Prostate gland (tissue), 2 donors: Measurements from ENCODE around the gene MYOZ2.

Source experiments
- POLR2A ChIP-seq: fragments of 450-650 bp; IDR thresholded peaks from one replicate; pipeline ENCODE4 v1.6.1; 2016; ENCODE audit warnings: antibody characterized with exemption, mild to moderate bottlenecking
- POLR2AphosphoS5 ChIP-seq: sonication (generic); formaldehyde crosslinking; IDR thresholded peaks from one replicate; pipeline ENCODE4 v1.6.1; 2017; ENCODE audit warnings: antibody characterized with exemption
- TF ChIP-seq, protein P1 (sequence below), 4 experiments: fragments of 200-600 bp in 2 of 4; fragments of 450-650 bp in 2 of 4; sonication (generic) in 2 of 4; IDR thresholded peaks; 1 replicate in 3 of 4; 2 replicates in 1 of 4; pipeline ENCODE4 v1.5.1; 2016 to 2019; ENCODE audit warnings: antibody characterized with exemption in 4 of 4, mild to moderate bottlenecking in 2 of 4, moderate library complexity in 2 of 4

DNA sequence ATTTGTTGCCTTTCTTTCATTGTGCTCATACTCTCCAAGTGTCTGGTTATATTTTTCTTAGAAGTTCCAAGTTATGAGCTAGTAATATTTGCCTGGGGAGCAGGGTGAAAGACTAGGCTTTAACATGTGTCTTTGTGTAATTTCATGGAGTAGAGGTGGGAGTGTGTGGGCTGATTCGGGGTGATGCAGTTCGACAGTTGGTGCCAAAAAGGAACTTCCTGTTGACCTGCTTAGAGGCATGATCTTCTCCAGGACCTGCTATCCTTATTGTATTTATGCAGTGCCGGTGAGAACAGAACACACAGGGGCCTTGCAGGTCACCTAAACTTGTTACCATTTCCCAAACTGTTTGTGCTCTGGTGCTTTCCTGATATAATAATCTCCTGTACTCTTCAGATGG, 98.1 kb downstream of the MYOZ2 start:
- TF ChIP-seq, protein P1, sequence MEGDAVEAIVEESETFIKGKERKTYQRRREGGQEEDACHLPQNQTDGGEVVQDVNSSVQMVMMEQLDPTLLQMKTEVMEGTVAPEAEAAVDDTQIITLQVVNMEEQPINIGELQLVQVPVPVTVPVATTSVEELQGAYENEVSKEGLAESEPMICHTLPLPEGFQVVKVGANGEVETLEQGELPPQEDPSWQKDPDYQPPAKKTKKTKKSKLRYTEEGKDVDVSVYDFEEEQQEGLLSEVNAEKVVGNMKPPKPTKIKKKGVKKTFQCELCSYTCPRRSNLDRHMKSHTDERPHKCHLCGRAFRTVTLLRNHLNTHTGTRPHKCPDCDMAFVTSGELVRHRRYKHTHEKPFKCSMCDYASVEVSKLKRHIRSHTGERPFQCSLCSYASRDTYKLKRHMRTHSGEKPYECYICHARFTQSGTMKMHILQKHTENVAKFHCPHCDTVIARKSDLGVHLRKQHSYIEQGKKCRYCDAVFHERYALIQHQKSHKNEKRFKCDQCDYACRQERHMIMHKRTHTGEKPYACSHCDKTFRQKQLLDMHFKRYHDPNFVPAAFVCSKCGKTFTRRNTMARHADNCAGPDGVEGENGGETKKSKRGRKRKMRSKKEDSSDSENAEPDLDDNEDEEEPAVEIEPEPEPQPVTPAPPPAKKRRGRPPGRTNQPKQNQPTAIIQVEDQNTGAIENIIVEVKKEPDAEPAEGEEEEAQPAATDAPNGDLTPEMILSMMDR (IDR thresholded peaks at IDR 0.05): no peak
- TF ChIP-seq POLR2A (no peak), POLR2AphosphoS5 (no peak)
